ENCODE measurements around the gene USB1. TPM values are rescaled to one million over a fixed set of nuclear protein-coding genes. Genes with fewer than 3 reads are reported as not detected.

The USB1 gene
- total RNA-seq (ENCODE audit: low replicate concordance), result 39.7 and 42.9 TPM in 2 replicates
- long read RNA-seq, partial matches to known transcripts, result 4 of 12 reads
- long read RNA-seq, other reads (novel, unspliced or antisense), result 1 of 12 reads

- no peaks in the 10 kb centered on the region for H3K27me3 Mint-ChIP-seq
- H3K4me1 Mint-ChIP-seq (ENCODE audit: unreplicated experiment), result peaks cover 14% of the 10 kb centered on the region
- H3K27ac Mint-ChIP-seq, result peak within 1 kb of the TSS; percentile 72
- DNase-seq (ENCODE audit: extremely low spot score, unreplicated experiment), result peak; percentile 89
- peak within 1 kb of the TSS; percentile 92 for H3K4me3 Mint-ChIP-seq
- peaks cover 5% of the 10 kb centered on the region for H3K36me3 Mint-ChIP-seq
- no peaks in the 10 kb centered on the region for H3K9me3 Mint-ChIP-seq
- TF ChIP-seq CTCF (conservative IDR thresholded peaks at IDR 0.05), result peak; percentile 79
Observed at GRCh38 chr16:58000706-58001676, at the start of gene USB1. Gene USB1, plus strand, starts transcription at chr16:58001407. Its CDS starts 77 bp downstream, at chr16:58001484.

GRCh38 chr16:57952909-57953308, 48.3 kb upstream of the USB1 start:
- no peak overlapping the region for H3K4me3 Mint-ChIP-seq
- H3K36me3 Mint-ChIP-seq, result no peaks in the 10 kb centered on the region
- TF ChIP-seq CTCF (conservative IDR thresholded peaks at IDR 0.05), result no peak
- no peaks in the 10 kb centered on the region for H3K27me3 Mint-ChIP-seq
- no peaks in the 10 kb centered on the region for H3K9me3 Mint-ChIP-seq
- no peaks in the 10 kb centered on the region for H3K4me1 Mint-ChIP-seq (ENCODE audit: unreplicated experiment)
- H3K27ac Mint-ChIP-seq, result no peak overlapping the region
- DNase-seq (ENCODE audit: extremely low spot score, unreplicated experiment), result no peak

- DNase-seq (ENCODE audit: extremely low spot score, unreplicated experiment), result no peak
- Mint-ChIP-seq H3K4me1 (ENCODE audit: unreplicated experiment) (peaks cover 1% of the 10 kb centered on the region), H3K27ac (peak overlapping the region; percentile 5), H3K4me3 (no peak overlapping the region), H3K36me3 (no peaks in the 10 kb centered on the region), H3K9me3 (no peaks in the 10 kb centered on the region), H3K27me3 (no peaks in the 10 kb centered on the region)
- TF ChIP-seq CTCF (conservative IDR thresholded peaks at IDR 0.05), result no peak
Observed at GRCh38 chr16:57953857-57954256, 47.4 kb upstream of the USB1 start.

GRCh38 chr16:57955572-57956188, 45.5 kb upstream of the USB1 start:
- no peak for DNase-seq (ENCODE audit: extremely low spot score, unreplicated experiment)
- Mint-ChIP-seq H3K27me3 (no peaks in the 10 kb centered on the region), H3K4me1 (ENCODE audit: unreplicated experiment) (peaks cover 10% of the 10 kb centered on the region), H3K27ac (no peak overlapping the region), H3K9me3 (no peaks in the 10 kb centered on the region), H3K4me3 (no peak overlapping the region), H3K36me3 (no peaks in the 10 kb centered on the region)
- no peak for TF ChIP-seq CTCF (conservative IDR thresholded peaks at IDR 0.05)

GRCh38 chr16:57956270-57956808, 44.9 kb upstream of the USB1 start:
- Mint-ChIP-seq H3K4me1 (ENCODE audit: unreplicated experiment) (peaks cover 10% of the 10 kb centered on the region), H3K27me3 (no peaks in the 10 kb centered on the region), H3K27ac (no peak overlapping the region), H3K9me3 (no peaks in the 10 kb centered on the region), H3K36me3 (no peaks in the 10 kb centered on the region), H3K4me3 (no peak overlapping the region)
- DNase-seq (ENCODE audit: extremely low spot score, unreplicated experiment), result no peak
- TF ChIP-seq CTCF (conservative IDR thresholded peaks at IDR 0.05), result no peak
